HepG2 (cell line): ENCODE results near the gene CTTNBP2NL. TPM values are rescaled to one million over a fixed set of nuclear protein-coding genes. Genes with fewer than 3 reads are reported as not detected.

Source experiments
- ATAC-seq: fragments of 200-7000 bp; cut with Tn5 transposase; 3 replicates; pipeline ENCODE4 v1.9.1; 2020; ENCODE audit warnings: mild to moderate bottlenecking, moderate library complexity
- BruUV-seq: library from RNA; stranded (reverse); fragments of 400-500 nt; replicated peaks from 2 replicates; lab custom pipeline; 2021; lab: Mats Ljungman, UMichigan
- CTCF ChIA-PET: fragments of 300-600 bp; formaldehyde crosslinking; extraction: SDS; loops from one replicate; lab custom pipeline; 2021; ENCODE audit warnings: low total read pairs, inconsistent platforms, low intra/inter-chr PET ratio; lab: Yijun Ruan, JAX
- POLR2A ChIA-PET: fragments of 350-600 bp; sonication (Branson Sonifier 250); formaldehyde crosslinking; loops from one replicate; lab custom pipeline; 2020; ENCODE audit warnings: antibody characterized with exemption, inconsistent platforms; lab: Yijun Ruan, JAX
- DNase-seq: peaks from one replicate; pipeline ENCODE4 v3.0.0-alpha.2; 2015; ENCODE audit warnings: low spot score
- FAIRE-seq: peaks from 3 replicates; lab custom pipeline; 2011; peaks lifted over from hg19 to GRCh38; lab: Jason Lieb, UNC
- H2AFZ ChIP-seq: one replicate; pipeline ENCODE4 v1.6.1; 2011; ENCODE audit warnings: low read length, inconsistent platforms
- H3K27ac ChIP-seq: fragments of 300-600 bp; 3 replicates; pipeline ENCODE4 v1.8.0; 2011; ENCODE audit warnings: mixed run types, mild to moderate bottlenecking, mixed read lengths, low read length, inconsistent platforms; ENCODE audit not compliant: insufficient read depth; ENCODE audit errors: extremely low read length
- H3K27me3 ChIP-seq, 2 experiments: fragments of 200-600 bp in 1 of 2; 2 replicates in 1 of 2; 3 replicates in 1 of 2; pipeline versions ENCODE4 v1.6.0 to v1.8.0; 2011; ENCODE audit warnings: low read length in 2 of 2, mild to moderate bottlenecking in 2 of 2, moderate library complexity in 2 of 2, inconsistent platforms in 1 of 2; ENCODE audit not compliant: insufficient read depth in 2 of 2, control insufficient read depth in 1 of 2
- H3K36me3 ChIP-seq, 2 experiments: fragments of 200-600 bp in 1 of 2; replicated peaks in 1 of 2; 2 replicates in 1 of 2; 3 replicates in 1 of 2; pipeline versions ENCODE4 v1.5.1 to v1.8.0; 2011; ENCODE audit warnings: low read length in 2 of 2, inconsistent platforms in 1 of 2; ENCODE audit not compliant: insufficient read depth in 2 of 2, control insufficient read depth in 1 of 2
- H3K4me1 ChIP-seq: 2 replicates; pipeline ENCODE4 v1.5.1; 2012; ENCODE audit warnings: low read length, inconsistent platforms; ENCODE audit not compliant: insufficient read depth
- H3K4me2 ChIP-seq: 2 replicates; pipeline ENCODE4 v1.6.0; 2011; ENCODE audit warnings: low read depth, low read length, inconsistent platforms
- H3K4me3 ChIP-seq, 3 experiments: fragments of 200-600 bp in 1 of 3; sonication (generic), shearing (Covaris generic) in 1 of 3; replicated peaks in 1 of 3; 2 replicates each; pipeline ENCODE4 v1.5.1; 2011 to 2016; ENCODE audit warnings: low read length in 3 of 3, inconsistent platforms in 2 of 3, low read depth in 2 of 3, mild to moderate bottlenecking in 2 of 3, control low read depth in 1 of 3, mixed read lengths in 1 of 3; ENCODE audit not compliant: insufficient read depth in 1 of 3
- H3K79me2 ChIP-seq: one replicate; pipeline ENCODE4 v1.6.1; 2011; ENCODE audit warnings: low read length, inconsistent platforms; ENCODE audit not compliant: insufficient read depth
- H3K9ac ChIP-seq: 2 replicates; pipeline ENCODE4 v1.6.0; 2011; ENCODE audit warnings: mild to moderate bottlenecking, low read depth, low read length, inconsistent platforms; ENCODE audit not compliant: insufficient read depth
- H3K9me3 ChIP-seq: 2 replicates; pipeline ENCODE4 v1.5.1; 2012; ENCODE audit warnings: mild to moderate bottlenecking, low read length
- H4K20me1 ChIP-seq: 2 replicates; pipeline ENCODE4 v1.6.0; 2011; ENCODE audit warnings: inconsistent platforms, mild to moderate bottlenecking, low read length, moderate library complexity; ENCODE audit not compliant: insufficient read depth
- ARNT2 ChIP-seq: sonication (generic); formaldehyde crosslinking; IDR thresholded peaks from 2 replicates; pipeline ENCODE4 v1.8.0; 2022; ENCODE audit warnings: mild to moderate bottlenecking, low read depth, missing genetic modification reagents, moderate library complexity
- HNF4G ChIP-seq, 2 experiments: sonication (generic) in 1 of 2; formaldehyde crosslinking in 1 of 2; IDR thresholded peaks; 2 replicates each; pipeline versions ENCODE4 v1.4.0 to v1.6.1; 2011 to 2020; ENCODE audit warnings: borderline replicate concordance in 2 of 2, low read depth in 2 of 2, mild to moderate bottlenecking in 2 of 2, low read length in 1 of 2, missing genetic modification reagents in 1 of 2, moderate library complexity in 1 of 2
- KDM3A ChIP-seq: IDR thresholded peaks from 2 replicates; pipeline ENCODE4 v1.6.1; 2018; ENCODE audit warnings: low read depth, missing compliant biosample characterization
- PHF20 ChIP-seq: sonication (generic); formaldehyde crosslinking; IDR thresholded peaks from 2 replicates; pipeline ENCODE4 v1.5.0; 2020; ENCODE audit warnings: mild to moderate bottlenecking, missing genetic modification reagents
- USF2 ChIP-seq, 2 experiments: sonication (generic) in 1 of 2; formaldehyde crosslinking in 1 of 2; IDR thresholded peaks; 2 replicates each; pipeline versions ENCODE4 v1.5.1 to v1.6.1; 2011 to 2020; ENCODE audit warnings: borderline replicate concordance in 1 of 2, low read depth in 1 of 2, low read length in 1 of 2, mild to moderate bottlenecking in 1 of 2, missing genetic modification reagents in 1 of 2, moderate library complexity in 1 of 2
- WGBS: methylation state at CpG from one replicate; pipeline ENCODE4 v1.1.6; 2017; ENCODE audit warnings: low lambda C conversion rate; 5-methylcytosine and 5-hydroxymethylcytosine counted together
- in situ Hi-C: cut with HindIII; loops from 2 replicates; pipeline ENCODE4 v1.10.0; 2017; ENCODE audit warnings: low pct_unique_long_range_greater_than_20kb; ENCODE audit not compliant: extremely low pct_ligation_motif_present
- intact Hi-C: fragments of 100-400 bp; cut with micrococcal nuclease; formaldehyde crosslinking; loops from one replicate; pipeline ENCODE4 v1.10.0; 2022; ENCODE audit not compliant: unreplicated experiment
- polyA plus RNA-seq, 8 experiments: library from polyadenylated mRNA; depleted of rRNA in 3 of 8; stranded (reverse) in 7 of 8; unstranded in 1 of 8; fragments of >200 nt; fragmentation: Illumina TruSeq in 4 of 8; extraction: Trizol in 4 of 8; gene quantifications; 2 replicates each; pipeline versions ENCODE4 v1.2.1 to v1.2.3, GENCODE V29; 2011 to 2016; ENCODE audit warnings: low read depth in 4 of 8, missing spikeins in 1 of 8, mixed read lengths in 1 of 8; ENCODE audit not compliant: insufficient read depth in 1 of 8
- total RNA-seq, 5 experiments: library from RNA; depleted of rRNA; stranded (reverse); fragments of >200 nt; fragmentation: Illumina TruSeq; extraction: Trizol; gene quantifications; 2 replicates each; pipeline ENCODE4 v1.2.3, GENCODE V29; 2016; ENCODE audit warnings: low read depth in 1 of 5
- TF ChIP-seq, protein P1 (sequence below): sonication (generic); formaldehyde crosslinking; IDR thresholded peaks from 2 replicates; pipeline ENCODE4 v1.4.0; 2020; ENCODE audit warnings: missing genetic modification reagents
- TF ChIP-seq, protein P2 (sequence below): sonication (generic); formaldehyde crosslinking; IDR thresholded peaks from 2 replicates; pipeline ENCODE4 v1.9.0; 2021; ENCODE audit warnings: mild to moderate bottlenecking, missing genetic modification reagents

The CTTNBP2NL gene
- total and polyA plus RNA-seq, 2 of the 13 experiments (the other 11 are each of a cell fraction or from before 2014, with no cell fraction given): 2.1 to 4.1 TPM

DNA sequence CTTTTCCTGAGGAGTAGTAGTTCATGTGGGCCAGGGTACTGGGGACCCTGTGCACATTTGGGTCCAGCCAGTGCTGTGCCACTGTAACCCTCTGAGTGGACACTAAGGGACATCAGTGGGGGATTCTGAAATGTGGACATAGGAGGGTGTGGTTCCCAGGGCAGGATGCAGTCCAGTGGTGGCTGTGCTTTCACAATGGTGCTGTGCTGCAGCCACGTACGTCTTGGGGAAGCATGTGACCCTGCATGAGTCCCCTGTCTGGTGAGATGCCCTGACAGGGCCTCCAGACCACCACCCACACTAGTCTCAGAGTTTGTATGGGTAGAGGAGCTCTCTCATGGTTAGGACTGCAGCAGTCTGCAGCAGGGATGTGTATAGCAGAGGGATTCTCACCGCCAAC lies 75.0 kb downstream of the CTTNBP2NL start:
- Histone ChIP-seq H3K4me2 (no peak overlapping the region), H3K9ac (no peak overlapping the region), H3K9me3 (no peaks in the 10 kb centered on the region), H3K36me3 (no peaks in the 10 kb centered on the region), H2AFZ (no peak overlapping the region), H3K27ac (no peak overlapping the region), H3K4me3 (no peak overlapping the region), H3K27me3 (0 out of 5 replicates have a peak, but pooled peaks cover 0 to 3% of the 10 kb centered on the region in 2 experiments), H4K20me1 (no peaks in the 10 kb centered on the region), H3K79me2 (no peaks in the 10 kb centered on the region), H3K4me1 (peaks cover 9% of the 10 kb centered on the region)
- BruUV-seq: no TSS peak
- in situ Hi-C loops (no loop called here), intact Hi-C loops (no loop called here)
- ATAC-seq (no peak), DNase-seq (no peak), FAIRE-seq (no peak)
- no CpG with 5 or more reads among the region's 3 CpGs for WGBS
- ChIA-PET POLR2A (no interaction called here), CTCF (no interaction called here)
- TF ChIP-seq PHF20 (CRISPR knock-in tag): no peak
- TF ChIP-seq, protein P1, sequence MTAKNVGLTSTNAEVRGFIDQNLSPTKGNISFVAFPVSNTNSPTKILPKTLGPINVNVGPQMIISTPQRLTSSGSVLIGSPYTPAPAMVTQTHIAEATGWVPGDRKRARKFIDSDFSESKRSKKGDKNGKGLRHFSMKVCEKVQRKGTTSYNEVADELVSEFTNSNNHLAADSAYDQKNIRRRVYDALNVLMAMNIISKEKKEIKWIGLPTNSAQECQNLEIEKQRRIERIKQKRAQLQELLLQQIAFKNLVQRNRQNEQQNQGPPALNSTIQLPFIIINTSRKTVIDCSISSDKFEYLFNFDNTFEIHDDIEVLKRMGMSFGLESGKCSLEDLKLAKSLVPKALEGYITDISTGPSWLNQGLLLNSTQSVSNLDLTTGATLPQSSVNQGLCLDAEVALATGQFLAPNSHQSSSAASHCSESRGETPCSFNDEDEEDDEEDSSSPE (CRISPR knock-in tag): no peak
- TF ChIP-seq USF2 (IDR thresholded peaks at IDR 0.05; ENCODE audit: low read depth, low read length): no peak
- TF ChIP-seq USF2 (CRISPR knock-in tag; IDR thresholded peaks at IDR 0.05; ENCODE audit: borderline replicate concordance): no peak
- TF ChIP-seq KDM3A (CRISPR knock-in tag): no peak
- TF ChIP-seq, protein P2, sequence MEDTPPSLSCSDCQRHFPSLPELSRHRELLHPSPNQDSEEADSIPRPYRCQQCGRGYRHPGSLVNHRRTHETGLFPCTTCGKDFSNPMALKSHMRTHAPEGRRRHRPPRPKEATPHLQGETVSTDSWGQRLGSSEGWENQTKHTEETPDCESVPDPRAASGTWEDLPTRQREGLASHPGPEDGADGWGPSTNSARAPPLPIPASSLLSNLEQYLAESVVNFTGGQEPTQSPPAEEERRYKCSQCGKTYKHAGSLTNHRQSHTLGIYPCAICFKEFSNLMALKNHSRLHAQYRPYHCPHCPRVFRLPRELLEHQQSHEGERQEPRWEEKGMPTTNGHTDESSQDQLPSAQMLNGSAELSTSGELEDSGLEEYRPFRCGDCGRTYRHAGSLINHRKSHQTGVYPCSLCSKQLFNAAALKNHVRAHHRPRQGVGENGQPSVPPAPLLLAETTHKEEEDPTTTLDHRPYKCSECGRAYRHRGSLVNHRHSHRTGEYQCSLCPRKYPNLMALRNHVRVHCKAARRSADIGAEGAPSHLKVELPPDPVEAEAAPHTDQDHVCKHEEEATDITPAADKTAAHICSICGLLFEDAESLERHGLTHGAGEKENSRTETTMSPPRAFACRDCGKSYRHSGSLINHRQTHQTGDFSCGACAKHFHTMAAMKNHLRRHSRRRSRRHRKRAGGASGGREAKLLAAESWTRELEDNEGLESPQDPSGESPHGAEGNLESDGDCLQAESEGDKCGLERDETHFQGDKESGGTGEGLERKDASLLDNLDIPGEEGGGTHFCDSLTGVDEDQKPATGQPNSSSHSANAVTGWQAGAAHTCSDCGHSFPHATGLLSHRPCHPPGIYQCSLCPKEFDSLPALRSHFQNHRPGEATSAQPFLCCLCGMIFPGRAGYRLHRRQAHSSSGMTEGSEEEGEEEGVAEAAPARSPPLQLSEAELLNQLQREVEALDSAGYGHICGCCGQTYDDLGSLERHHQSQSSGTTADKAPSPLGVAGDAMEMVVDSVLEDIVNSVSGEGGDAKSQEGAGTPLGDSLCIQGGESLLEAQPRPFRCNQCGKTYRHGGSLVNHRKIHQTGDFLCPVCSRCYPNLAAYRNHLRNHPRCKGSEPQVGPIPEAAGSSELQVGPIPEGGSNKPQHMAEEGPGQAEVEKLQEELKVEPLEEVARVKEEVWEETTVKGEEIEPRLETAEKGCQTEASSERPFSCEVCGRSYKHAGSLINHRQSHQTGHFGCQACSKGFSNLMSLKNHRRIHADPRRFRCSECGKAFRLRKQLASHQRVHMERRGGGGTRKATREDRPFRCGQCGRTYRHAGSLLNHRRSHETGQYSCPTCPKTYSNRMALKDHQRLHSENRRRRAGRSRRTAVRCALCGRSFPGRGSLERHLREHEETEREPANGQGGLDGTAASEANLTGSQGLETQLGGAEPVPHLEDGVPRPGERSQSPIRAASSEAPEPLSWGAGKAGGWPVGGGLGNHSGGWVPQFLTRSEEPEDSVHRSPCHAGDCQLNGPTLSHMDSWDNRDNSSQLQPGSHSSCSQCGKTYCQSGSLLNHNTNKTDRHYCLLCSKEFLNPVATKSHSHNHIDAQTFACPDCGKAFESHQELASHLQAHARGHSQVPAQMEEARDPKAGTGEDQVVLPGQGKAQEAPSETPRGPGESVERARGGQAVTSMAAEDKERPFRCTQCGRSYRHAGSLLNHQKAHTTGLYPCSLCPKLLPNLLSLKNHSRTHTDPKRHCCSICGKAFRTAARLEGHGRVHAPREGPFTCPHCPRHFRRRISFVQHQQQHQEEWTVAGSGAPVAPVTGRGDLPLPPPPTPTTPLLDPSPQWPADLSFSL: no peak
- TF ChIP-seq HNF4G (IDR thresholded peaks at IDR 0.05; ENCODE audit: borderline replicate concordance, low read depth, low read length): no peak
- TF ChIP-seq HNF4G (CRISPR knock-in tag; IDR thresholded peaks at IDR 0.05; ENCODE audit: borderline replicate concordance, low read depth): no peak
- TF ChIP-seq ARNT2 (CRISPR knock-in tag): no peak
